ENCODE data around the gene LRP5. TPM values are rescaled to one million over a fixed set of nuclear protein-coding genes. Genes with fewer than 3 reads are reported as not detected.
"Not testable (repeated sequence)": the region's sequence is repeated elsewhere in the genome, so short reads cannot be mapped to it uniquely, and the experiment has no call there.

LRP5 gene
- total RNA-seq, 1 donor from 2014 or later: 36.7 TPM

DNA sequence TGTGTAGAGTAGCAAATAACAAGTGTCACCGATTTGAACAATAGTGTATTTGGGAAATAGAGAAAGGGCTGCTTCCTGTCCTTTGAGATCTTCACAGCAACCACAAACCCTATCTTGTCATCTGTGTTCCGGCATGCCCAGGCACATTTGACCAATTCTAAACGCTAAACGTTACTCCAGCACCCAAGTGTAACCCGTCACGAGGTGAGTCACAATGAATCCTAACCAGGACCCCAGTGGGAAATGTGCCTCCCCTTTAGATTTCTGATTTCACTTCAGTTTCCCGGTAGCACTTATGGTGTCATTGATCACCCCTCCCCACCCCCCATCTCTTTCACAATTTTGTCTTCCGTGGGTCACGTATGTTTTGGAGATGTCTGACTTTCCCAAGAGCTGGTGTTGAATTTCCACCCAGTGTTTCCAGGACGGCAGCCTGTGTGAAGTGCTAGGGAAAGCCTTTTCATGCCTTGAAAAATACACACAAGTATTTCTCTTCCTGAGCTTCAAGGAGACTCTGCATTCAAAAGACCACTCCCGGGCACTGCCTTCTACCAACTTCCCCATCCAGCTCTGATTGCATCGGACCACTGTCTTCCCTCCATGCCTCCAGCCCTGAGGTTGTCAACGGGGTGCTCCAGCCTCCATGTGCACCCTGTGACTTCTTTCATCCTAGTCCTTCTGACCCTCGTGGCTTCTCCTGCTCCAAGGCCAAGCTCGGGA, 30.1 kb upstream of the LRP5 start:
- no peak for DNase-seq (ENCODE audit: low read depth, low spot score)

DNA sequence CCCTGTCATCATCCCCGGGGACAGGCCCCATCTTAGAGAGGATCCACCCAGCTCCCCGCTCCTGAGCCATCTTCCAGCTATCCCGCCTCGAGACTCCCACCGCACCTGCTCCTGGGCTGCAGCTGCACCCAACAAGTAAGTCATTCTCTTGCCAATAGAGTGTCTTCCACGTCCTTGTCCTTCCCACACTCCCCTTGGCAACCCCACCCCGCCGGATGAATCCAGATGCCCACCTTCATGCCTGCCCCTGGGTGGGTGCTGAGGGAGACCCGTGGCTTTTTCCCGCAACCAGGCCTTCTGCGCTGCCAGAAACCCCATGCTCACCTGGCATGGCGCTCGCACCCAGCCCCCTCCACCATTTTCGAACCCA, 29.5 kb upstream of the LRP5 start:
- DNase-seq (ENCODE audit: low read depth, low spot score): no peak

DNA sequence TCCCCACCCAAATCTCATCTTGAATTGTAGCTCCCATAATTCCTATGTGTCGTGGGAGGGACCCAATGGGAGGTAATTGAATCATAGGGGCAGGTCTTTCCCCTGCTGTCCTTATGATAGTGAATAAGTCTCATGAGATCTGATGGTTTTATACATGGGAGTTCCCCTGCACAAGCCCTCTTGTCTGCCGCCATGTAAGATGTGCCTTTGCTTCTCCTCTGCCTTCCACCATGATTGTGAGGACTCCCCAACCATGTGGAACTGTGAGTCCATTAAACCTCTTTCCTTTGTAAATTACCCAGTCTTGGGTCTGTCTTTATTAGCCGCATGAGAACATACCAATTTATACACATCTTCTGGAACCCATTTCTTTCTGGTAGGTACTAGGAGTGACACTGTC, 27.8 kb upstream of the LRP5 start:
- not testable (repeated sequence) for DNase-seq (ENCODE audit: low read depth, low spot score)

DNA sequence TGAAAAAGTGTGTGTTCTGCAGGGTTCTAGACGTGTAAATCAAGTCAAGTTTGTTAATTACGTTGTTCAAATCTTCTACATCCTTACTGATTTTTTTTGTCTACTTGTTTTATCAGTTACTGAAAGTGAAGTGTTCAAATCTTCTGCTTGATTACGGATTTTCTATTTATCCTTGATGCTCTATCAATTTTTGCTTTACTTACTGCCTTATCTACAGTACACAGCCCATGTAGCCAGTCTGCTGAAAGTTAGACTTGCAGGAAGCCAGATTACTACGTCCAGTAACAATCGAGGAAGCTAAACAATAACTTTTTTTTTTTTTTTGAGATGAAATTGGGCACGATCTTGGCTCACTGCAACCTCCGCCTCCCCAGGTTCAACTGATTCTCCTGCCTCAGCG, 25.0 kb upstream of the LRP5 start:
- no peak for DNase-seq (ENCODE audit: low read depth, low spot score)

DNA sequence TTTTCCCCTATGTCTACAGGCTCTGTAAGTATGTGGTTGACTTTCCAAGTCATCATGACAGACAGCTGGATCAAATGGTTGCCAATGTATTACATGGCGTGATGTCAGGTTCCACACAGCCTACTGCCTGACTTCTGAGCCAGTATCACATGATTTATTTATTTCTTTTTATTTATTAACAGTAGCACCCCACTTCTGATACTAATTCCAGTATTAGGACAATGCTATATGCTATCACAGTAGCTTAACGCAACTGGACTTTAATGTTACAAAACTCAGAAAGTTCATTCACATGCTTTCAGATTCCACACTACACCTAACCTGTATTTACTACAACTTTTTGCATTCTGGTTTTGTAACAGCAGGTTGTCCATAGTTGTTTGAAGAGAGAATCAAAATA, 22.9 kb upstream of the LRP5 start:
- DNase-seq (ENCODE audit: low read depth, low spot score): no peak

DNA sequence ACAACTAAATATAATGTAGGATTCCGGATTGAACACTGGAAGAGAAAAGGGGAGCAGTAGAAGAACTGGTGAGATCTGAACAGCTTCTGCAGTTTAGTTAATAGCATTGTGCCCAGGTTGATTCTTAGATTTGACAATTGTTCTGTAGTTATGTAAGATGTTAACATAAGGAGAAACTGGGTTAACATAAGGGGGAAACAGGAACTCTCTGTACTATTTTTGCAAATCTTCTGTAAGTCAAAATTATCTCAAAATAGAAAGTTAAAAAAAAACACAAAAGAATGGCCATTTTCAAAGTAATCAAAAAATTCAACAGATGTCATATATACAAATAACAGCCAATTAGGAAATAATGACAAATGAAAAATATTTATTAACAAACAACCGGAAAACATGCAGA, 18.7 kb upstream of the LRP5 start:
- DNase-seq (ENCODE audit: low read depth, low spot score): no peak

DNA sequence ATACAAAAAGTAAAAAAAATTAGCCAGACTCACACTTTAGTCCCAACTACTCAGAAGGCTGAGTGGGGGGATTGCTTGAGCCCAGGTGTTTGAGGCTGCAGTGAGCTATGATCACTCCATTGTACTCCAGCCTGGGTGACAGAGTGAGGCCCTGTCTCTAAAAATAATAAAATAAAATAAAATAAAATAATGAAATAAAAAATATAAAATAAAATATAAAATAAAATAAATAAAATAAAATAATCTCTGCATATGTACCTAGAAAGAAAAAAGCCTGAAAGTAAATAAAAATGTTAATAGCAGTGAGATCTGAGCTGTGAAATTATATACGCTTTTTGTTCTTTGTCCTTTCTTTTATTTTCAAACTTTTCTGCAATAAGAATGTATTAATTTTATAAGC, 17.1 kb upstream of the LRP5 start:
- no peak for DNase-seq (ENCODE audit: low read depth, low spot score)

DNA sequence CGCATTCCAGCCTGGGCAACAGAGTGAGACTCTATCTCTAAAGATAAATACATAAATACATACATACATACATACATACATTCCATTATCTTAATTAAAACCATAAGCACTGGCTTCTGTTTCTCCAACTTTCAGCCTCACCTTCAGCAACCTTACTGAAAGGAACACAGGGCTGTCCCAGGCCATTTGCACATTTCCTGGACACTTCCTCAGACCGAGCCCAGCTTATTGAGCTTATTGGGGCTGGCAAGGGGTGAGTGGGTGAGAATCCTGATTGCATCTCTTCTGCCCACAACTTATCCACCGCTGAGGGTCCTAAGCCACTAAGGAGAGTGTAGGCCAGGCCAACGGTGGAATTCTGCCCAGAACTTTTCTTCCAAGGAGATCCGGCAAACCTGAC, 16.5 kb upstream of the LRP5 start:
- DNase-seq (ENCODE audit: low read depth, low spot score): no peak

DNA sequence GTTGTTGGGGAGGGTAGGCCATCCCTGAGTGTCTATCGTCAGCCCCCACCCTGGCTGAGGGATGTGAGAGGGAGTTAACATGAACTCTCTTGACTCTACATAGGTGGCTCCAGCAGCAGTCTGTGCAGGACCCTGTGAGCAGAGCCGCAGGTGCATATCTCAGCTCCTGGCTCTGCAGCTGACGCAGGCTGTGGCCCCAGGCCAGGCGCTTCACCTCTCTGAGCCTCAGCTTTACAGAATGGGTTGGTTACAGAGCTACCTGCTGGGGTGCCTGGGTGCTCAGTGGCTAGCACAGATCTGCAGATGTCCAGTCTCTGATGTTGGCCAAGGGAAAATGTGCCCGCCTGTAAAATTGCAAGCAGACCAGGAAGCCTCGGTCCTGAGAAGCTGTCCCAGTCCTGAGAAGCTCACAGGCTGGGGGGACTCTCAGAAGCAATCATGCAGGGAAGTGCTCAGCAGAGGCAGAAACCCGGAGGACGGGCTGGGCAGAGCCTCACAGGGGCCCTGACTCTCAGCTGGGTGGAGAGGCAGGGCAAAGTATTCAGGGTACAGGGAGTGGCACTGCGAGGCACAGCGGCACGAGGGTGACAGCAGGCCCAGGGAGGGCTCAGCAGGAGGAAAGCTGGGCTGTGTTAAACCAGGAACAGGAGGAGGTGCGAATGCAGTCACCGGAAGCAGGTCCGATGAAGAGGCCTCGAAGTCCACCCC, 15.9 kb upstream of the LRP5 start:
- no peak for DNase-seq (ENCODE audit: low read depth, low spot score)

DNA sequence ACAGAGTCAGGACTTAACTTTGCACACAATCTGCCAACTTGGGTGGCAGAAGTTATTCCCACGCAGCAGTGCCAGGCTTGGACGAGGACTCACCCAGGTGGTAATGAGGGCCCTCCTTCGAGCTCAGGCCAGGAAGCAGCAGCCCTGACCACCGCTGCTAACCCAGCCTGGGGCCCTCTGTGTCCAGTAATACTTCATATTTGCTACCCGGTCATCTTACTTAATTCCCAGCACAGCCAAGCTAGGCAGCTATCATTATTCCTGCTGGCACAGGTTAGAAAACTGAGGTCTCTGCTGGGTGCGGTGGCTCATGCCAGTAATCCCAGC, 15.4 kb upstream of the LRP5 start:
- DNase-seq (ENCODE audit: low read depth, low spot score): no peak

DNA sequence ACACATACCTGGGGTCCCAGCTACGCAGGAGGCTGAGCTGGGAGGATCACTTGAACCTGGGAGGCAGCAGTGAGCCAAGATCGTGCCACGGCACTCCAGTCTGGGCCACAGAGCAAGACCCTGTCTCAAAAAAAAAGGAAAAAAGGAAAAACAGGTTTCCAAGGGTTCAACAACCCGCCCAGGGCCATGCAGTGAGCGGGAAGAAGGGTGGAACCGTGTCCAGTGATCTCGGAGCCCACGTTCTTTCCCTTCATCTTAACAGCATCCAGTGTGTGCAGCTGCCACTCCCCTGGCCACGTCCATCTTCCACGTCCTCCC, 14.9 kb upstream of the LRP5 start:
- DNase-seq (ENCODE audit: low read depth, low spot score): no peak

DNA sequence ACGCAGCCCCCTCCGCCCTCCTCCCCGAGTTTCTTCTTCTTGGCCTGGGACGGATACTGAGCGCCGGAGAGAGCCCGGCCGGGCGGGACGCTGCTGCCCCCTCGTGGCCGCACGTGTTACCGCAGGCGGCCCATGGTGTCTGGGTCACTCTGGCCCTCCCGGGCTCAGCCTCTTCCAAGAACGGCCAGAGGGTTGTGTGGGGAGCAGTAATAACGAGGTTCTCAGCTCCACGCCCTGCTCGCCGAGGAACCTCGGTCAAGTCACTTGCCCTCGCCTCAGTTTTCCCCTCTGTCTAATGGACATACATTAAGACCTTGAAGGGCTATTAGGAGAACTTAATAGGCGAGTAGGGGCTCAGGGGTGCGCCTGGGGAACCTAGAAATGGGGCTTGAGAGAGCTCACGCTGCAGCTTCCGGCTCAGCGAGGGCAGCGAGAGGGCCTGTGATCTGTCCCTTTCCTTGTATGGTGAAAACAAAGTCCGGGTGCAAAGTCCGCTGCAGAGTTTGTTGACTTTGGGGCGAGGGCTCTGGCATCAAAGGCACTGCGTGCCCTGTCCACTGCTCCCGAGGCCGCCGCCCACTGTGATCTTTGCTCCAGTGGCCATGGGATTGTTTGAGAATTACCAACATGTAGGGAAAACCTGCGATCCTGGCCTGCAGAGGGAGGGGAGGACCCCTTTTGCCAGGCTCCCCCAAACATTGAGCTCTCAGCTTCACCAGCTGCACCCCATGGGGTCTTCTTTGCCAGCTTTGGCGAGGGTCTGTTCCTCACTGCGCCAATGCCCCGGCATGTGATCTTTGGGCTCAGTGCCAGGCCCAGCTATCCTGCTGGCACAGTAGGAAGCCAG, 14.4 kb upstream of the LRP5 start:
- DNase-seq (ENCODE audit: low read depth, low spot score): no peak

DNA sequence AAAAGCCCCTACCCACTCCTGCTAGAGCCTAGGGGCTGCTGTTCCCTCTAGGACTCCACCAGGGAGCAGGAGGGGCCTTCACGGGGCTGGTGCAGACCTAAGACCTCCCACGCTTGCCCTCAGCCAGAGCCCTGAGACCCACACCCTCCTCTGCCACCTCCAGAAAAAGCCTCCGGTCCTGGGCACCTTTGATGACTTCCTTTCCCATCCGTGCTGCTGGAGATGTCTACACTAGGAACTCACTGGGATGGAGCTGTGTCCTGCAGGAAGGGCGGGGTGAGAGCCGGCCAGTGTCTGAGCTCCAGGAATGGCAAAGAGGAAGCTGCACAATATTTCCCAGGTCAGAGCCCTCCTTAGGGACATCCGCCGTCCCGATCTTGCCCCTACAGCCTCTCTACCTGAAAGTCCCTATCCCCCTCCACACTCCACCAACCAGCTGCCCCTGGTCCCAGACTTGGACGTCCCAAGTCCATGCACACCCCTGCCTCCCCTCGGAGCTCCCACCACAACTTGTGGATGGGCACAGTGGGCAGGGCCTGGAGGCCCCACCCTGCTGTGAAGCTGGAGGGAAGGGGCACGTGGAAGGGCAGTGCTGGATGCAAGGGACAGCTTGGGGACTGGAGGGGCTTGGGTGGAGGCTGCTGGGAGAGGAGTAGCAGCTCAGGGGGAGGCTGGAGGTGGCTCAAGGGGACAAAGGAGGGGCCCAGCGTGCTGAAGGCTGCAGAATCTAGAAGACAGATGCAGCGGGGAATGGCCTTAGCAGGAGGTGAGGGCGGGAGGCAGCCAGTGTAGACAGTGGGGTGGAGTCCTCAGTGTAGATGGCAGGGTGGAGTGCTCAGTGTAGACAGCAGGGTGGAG, 13.5 kb upstream of the LRP5 start:
- DNase-seq (ENCODE audit: low read depth, low spot score): no peak

DNA sequence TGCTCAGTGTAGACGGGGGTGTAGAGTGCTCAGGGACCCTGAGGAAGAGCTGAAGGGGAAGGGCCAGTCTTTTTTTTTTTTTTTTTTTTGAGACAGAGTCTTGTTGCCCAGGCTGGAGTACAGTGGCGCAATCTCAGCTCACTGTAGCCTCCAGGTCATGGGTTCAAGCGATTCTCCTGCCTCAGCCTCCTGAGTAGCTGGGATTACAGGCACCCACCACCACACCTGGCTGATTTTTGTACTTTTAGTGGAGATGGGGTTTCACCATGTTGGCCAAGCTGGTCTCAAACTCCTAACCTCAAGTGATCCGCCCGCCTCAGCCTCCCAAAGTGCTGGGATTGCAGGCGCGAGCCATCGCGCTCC, 12.9 kb upstream of the LRP5 start:
- DNase-seq (ENCODE audit: low read depth, low spot score): not testable (repeated sequence)

DNA sequence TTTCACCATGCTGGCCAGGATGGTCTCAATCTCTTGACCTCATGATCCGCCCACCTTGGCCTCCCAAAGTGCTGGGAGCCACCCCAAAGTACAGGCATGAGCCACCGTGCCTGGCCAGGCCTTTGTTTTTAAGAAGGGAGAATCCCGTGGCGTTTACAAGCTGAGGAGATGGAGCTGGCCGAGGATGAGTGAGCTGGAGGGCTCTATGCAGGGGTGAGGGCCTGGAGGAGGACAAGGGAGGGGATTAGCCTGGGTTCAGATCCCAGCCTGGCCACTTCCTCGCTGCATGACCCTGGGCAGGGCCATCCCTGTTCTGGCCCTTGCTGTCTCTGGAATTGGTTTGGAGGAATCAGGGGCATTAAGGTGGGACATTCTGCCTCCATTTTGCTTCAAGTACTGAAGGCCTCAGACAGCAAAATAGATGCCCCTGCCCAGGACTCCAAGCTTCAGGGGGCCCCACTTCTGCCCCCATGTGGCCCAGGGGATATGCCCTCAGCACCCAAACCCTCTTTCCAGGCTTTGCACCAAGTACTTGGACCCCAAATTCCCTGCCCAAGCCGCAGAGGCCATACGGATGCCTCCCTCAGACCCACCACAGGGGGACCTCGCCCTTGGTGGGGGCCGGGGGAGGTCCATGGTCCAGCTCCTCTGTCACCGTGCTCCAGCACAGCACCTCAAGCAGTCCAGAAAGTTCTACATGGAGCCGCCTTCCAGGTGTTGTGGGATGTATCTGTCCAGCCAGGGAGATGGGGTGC, 12.1 kb upstream of the LRP5 start:
- DNase-seq (ENCODE audit: low read depth, low spot score): no peak

DNA sequence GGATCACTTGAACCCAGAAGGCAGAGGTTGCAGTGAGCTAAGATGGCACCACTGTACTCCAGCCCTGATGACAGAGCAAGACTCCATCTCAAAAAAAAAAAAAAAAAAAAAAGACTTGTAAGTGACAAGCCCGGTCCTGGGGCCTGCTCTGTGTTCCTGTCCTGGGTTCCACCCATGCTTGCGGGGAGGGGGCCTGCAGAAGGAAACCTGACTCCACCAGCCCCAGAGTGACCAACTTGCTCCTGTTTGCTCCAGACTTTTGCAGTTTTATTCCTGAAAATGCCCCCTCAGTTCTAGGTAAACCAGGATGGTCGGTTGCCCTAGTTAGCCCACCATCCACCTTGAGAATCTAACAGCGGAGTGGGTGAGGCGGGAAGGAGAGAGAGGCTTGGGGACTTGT, 10.1 kb upstream of the LRP5 start:
- no peak for DNase-seq (ENCODE audit: low read depth, low spot score)

DNA sequence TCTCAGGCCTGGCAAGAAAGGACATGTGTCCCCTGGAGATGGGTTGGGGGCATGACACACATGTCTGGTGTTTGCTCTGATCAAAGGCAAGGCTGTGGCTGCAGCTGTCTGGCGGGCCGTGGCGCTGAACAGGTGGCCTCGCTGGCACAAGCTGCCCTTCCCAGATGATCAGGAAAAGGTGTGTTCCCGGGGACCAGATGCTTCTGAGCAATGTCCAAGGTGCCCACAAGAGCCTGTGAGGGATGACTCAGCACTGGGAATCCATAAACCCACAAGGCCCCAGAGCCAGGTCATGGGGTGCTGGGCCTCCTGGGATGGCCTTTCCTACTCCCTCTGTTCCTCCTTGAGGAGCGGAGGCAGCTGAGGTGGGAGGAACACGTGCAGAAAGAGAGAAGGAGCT, 9.7 kb upstream of the LRP5 start:
- no peak for DNase-seq (ENCODE audit: low read depth, low spot score)

DNA sequence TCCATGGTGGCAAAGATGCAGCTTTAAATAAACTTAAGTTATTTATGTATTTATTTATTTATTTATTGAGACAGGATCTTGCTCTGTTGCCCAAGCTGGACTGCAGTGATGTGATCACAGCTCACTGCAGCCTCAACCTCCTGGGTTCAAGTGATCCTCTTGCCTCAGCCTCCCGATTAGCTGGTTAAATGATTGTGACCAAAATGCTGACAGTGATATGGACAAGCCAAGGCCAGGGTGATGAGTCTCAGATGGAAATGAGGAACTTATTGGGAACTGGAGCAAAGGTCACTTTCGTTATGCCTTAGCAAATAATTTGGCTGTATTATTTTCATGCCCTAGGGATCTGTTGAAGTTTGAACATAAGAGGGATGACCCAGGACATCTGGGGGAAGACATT, 9.3 kb upstream of the LRP5 start:
- DNase-seq (ENCODE audit: low read depth, low spot score): no peak

DNA sequence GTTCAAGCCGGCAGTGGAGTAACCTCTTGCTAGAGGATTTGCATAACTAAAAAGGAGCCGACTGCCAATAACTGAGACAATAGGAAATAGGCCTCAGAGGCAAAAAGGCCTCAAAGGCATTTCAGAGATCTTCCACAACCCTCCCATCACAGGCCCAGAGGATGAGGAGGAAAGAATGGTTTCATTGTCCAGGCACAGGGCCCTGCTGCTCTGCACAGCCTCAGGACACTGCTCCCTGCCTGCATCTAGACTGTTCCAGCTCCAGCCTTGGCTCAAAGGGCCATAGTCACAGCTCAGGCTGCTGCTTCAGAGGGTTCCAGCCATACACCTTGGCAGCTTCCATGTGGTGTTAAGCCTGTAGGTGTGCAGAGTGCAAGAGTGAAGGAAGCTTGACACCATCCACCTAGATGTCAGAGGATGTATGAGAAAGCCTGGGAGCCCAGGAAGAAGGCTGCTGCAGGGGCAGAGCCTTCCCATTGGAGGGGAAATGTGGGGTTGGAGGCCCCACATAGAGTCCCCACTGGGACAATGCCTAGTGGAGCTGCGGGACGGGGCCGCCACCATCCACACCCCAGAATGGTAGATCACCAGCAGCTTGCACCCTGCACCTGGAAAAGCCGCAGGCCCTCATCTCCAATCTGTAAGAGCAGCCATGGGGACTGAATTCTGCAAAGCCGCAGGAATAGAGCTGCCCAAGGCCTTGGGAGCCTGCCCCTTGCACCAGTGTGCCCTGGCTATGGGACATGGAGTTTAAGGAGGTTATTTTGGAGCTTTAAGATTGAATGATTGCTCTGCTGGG, 8.2 kb upstream of the LRP5 start:
- DNase-seq (ENCODE audit: low read depth, low spot score): no peak

DNA sequence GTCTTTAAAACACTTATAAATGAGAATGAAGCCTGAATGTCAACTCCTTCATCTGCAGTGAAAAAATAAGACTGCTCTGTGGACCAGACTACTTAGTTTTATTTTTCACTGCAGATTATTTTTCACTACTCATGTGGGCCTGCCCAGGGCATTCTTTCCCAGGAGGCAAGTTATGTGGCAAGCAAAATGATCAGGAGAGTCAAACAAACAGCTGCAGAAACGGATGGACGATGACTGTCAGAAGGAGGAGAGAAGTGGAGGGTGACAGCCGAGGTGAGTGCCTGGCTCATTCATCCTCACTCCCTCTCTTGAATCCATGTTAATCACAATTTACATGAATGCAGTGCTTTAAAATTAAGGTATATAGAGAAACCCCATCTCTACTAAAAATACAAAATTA, 5.8 kb upstream of the LRP5 start:
- no peak for DNase-seq (ENCODE audit: low read depth, low spot score)

All from pulmonary artery endothelial cell (primary cell).